Astrocyte of the cerebellum (primary cell): ENCODE data around the gene CAMK1.

Source experiments
- DNase-seq: peaks from one replicate; pipeline ENCODE4 v3.0.0-alpha.2; 2011; ENCODE audit warnings: low read depth
- H3K4me3 ChIP-seq: 2 replicates; pipeline ENCODE4 v1.5.1; 2011; ENCODE audit warnings: mild to moderate bottlenecking, low read depth, low read length, moderate library complexity
- in situ Hi-C: cut with HindIII; loops from 2 replicates; pipeline ENCODE4 v1.10.0; 2017; ENCODE audit warnings: low sequenced_read_pairs
- TF ChIP-seq, protein P1 (sequence below): IDR thresholded peaks from 2 replicates; pipeline ENCODE4 v1.5.1; 2012; ENCODE audit warnings: low read length, low read depth, moderate library complexity, mild to moderate bottlenecking; ENCODE audit errors: missing control alignments

The CAMK1 gene

DNA sequence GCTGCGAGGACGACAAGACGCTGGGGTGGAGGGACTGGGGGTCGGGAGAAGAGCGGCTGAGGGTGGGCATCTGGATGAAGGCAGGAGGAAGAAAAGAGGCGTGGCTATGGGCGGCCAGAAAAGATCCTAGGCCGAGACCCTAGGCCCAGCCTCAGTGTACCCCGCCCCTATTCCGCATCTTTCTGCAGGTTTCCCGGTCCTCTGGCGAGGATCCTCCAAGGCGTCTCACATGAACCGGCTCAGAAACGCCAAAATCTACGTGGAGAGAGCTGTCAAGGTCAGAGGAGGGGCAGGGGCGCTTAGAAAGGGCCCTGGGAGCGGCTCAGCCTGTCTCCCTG is 40.7 kb upstream of the CAMK1 start:
- H3K4me3 ChIP-seq: peak overlapping the region; percentile 47
- TF ChIP-seq, protein P1, sequence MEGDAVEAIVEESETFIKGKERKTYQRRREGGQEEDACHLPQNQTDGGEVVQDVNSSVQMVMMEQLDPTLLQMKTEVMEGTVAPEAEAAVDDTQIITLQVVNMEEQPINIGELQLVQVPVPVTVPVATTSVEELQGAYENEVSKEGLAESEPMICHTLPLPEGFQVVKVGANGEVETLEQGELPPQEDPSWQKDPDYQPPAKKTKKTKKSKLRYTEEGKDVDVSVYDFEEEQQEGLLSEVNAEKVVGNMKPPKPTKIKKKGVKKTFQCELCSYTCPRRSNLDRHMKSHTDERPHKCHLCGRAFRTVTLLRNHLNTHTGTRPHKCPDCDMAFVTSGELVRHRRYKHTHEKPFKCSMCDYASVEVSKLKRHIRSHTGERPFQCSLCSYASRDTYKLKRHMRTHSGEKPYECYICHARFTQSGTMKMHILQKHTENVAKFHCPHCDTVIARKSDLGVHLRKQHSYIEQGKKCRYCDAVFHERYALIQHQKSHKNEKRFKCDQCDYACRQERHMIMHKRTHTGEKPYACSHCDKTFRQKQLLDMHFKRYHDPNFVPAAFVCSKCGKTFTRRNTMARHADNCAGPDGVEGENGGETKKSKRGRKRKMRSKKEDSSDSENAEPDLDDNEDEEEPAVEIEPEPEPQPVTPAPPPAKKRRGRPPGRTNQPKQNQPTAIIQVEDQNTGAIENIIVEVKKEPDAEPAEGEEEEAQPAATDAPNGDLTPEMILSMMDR: no peak
- DNase-seq: no peak
- in situ Hi-C loops: no loop called here

DNA sequence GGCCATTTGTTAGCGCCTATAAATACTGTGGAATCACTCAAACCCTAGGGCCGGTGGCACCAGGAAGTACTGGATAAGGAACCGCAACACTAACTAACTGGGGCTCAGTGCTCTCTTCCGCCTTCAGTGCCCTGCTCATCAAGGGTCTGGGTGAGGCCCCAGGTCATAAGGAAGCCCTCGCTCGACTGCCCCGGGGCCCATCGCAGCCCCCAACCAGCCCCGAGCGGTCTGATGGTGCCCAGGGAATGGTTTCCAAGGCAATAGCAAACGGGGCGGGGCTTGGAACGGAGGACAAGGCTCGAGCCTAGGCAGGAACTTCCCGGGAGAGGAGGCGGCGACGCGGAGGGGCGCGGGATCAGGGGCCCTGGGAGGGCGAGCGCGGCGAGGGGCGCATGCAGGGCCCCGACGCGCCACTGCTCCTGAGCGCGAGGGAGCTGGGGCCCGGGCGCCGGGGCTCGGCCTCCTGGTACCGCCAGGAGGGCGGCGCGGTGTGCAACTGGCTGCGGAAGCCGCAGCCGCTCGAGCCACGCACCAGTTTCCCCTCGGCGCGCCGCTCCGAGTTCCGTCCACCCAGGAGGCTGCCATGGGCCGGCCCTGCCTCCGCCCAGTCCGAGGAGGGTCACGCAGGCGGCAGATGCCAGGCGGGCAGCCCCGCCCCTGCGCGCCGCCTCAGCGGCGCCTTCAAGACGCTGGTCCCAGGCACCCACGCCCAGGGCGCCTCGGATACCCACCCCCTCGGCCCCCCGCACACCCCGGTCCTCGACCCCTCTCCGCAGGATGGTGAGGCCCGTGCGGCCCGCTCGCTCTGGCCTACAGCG is 40.1 kb upstream of the CAMK1 start, which contains the start of gene TTLL3:
TTLL3 (plus strand) TSS at position 648 of the 818 bp plus-strand sequence. CDS start 400 bp downstream, outside the sequence.
- H3K4me3 ChIP-seq: peak within 1 kb of the TSS; percentile 47
- DNase-seq: no peak
- TF ChIP-seq, protein P1: no peak
- in situ Hi-C loops: no loop called here

DNA sequence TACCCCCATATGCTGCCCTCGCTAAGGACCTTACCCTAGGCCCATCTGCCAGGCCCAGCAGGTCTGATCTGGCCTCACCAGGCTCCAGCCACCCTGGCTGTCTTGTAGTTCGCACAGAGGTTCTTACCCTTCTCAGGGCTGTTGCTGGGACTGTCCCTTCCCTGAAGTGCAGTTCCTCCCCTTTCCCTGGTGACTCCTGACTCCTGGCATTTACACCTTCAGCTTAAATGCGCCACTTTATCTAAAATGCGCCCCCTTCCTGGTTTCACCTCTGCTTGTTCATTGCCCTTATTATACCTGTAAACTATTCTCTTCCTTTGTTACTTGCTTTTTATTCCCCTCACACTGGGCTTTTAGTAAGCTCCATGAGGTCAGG is 39.5 kb upstream of the CAMK1 start:
- DNase-seq: no peak
- TF ChIP-seq, protein P1: no peak
- H3K4me3 ChIP-seq: peak overlapping the region; percentile 47
- in situ Hi-C loops: no loop called here

DNA sequence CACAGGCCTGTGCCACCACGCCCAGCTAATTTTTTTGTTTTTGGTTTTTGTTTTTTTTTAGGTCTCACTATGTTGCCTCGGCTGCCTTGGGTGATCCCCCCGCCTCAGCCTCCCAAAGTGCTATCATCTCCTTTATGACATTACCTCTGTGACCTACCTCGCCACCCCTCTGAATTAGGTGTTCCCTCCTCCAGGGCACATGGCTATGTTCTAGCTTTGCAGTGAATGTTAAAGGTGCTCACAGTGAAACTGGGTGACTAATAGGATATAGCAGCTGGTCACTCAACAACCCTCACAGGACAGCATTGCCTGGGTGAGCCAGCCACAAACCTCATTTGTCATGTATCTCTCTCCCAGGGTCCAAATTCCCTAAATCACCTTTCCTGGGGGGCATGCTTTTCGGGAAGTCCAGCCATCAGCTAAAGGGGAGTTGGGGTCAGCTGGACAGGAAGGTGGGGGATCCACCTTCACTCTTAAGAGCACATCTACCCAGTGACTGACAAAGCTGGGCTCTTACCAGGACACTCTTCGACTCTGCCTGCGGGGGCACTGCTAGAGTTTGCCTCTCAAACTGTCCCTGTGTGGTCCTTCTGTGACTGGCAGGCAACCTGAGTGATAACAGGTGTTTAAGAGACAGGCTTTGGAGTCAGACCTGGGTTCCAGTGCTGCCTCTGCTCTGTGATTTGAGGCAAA is 38.7 kb upstream of the CAMK1 start:
- DNase-seq: no peak
- H3K4me3 ChIP-seq: no peak overlapping the region
- in situ Hi-C loops: no loop called here
- TF ChIP-seq, protein P1: peak; percentile 33

DNA sequence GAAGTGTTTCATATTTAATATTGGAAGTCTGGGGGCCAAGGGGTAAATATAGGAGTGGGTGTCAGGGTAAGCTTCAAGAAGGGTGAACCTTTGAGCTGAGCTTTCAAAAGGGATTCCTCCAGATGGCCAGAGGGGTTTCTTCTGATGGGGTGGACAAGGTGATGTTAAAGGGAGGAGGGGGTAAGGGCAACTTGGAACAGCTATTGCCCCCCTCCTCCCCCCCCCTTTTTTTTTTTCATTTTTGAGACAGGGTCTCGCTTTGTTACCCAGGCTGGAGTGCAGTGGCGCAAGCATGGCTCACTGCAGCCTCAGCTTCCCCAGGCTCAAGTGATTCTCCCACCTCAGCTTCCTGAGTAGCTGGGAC is 38.2 kb upstream of the CAMK1 start:
- H3K4me3 ChIP-seq: no peak overlapping the region
- in situ Hi-C loops: no loop called here
- no peak for DNase-seq
- TF ChIP-seq, protein P1: no peak

DNA sequence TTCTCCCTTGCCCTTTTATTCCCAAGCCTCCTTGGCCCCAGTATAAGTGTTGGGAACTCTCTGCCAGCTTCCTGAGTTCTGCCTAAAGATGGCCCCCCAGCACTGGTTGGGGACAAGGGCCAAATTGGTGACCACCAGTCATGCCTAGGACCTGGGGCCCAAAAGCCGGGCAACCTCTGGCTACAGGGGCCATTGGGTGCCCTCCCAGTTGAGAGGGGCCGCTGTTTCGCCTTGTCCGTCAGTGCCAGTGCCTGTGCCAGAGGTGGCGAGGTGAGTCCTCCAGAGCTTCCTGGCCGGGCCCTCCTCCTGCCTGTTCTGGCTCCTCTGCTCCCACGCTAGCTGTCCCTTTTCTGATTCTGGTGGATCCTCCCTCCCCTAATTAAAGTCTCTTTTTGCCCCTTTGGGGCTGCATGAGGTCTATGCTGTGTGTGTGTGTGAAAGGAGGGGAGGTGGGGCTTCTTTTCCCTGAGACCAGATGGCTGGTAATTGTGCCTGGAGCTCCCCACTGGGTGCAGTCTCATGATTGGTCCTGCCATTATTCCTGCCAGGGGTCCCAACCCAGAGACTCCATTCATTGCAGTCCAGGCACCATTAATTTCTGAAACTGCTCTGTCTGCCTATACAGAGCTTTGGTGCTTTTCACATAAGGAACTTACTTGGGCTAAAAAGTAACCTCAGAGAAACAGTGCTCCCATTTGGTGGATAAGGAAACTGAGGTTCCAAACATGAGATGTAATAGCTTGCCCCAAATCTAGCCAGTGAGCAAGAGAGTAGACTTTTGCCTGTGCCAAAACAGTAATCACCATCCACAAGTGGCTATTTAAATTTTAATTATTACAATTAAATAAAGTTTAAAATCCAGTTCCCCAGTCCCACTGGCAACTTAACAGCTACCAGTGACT is 37.2 kb upstream of the CAMK1 start:
- TF ChIP-seq, protein P1: no peak
- H3K4me3 ChIP-seq: no peak overlapping the region
- in situ Hi-C loops: no loop called here
- no peak for DNase-seq
